SU-DHL-6 (cell line): Measurements from ENCODE around the gene SLC16A11.

Source experiments
- H2AFZ ChIP-seq: fragments of 200-600 bp; sonication (generic); 2 replicates; pipeline ENCODE4 v1.6.1; 2014; ENCODE audit warnings: low read depth, mild to moderate bottlenecking, moderate library complexity, mixed read lengths, antibody characterized with exemption, low read length; ENCODE audit not compliant: severe bottlenecking
- H3F3A ChIP-seq: fragments of 200-600 bp; shearing (Covaris generic); 2 replicates; pipeline ENCODE4 v1.6.0; 2016; ENCODE audit warnings: antibody characterized with exemption, mild to moderate bottlenecking; ENCODE audit not compliant: insufficient read depth
- H3K27ac ChIP-seq: fragments of 200-600 bp; sonication (generic); 2 replicates; pipeline ENCODE4 v1.5.1; 2016; ENCODE audit warnings: low read depth, mild to moderate bottlenecking, low read length, moderate library complexity, mixed read lengths
- H3K27me3 ChIP-seq: fragments of 200-600 bp; sonication (generic), shearing (Covaris generic); 2 replicates; pipeline ENCODE4 v1.6.0; 2014; ENCODE audit warnings: mild to moderate bottlenecking, low read length
- H3K36me3 ChIP-seq: fragments of 200-600 bp; sonication (generic); 2 replicates; pipeline ENCODE4 v1.6.1; 2014; ENCODE audit warnings: mild to moderate bottlenecking, low read length, mixed read lengths
- H3K4me2 ChIP-seq: fragments of 300-600, 200-600 bp; shearing (Covaris generic), sonication (generic); 2 replicates; pipeline ENCODE4 v1.6.0; 2014; ENCODE audit warnings: low read length, low read depth, mild to moderate bottlenecking; ENCODE audit not compliant: poor library complexity, severe bottlenecking
- H3K4me3 ChIP-seq: fragments of 200-600 bp; sonication (generic); 2 replicates; pipeline ENCODE4 v1.5.1; 2014; ENCODE audit warnings: antibody characterized with exemption, low read length, mild to moderate bottlenecking, mixed read lengths; ENCODE audit not compliant: insufficient read depth, poor library complexity, severe bottlenecking
- H3K79me2 ChIP-seq: fragments of 200-600 bp; sonication (generic); 2 replicates; pipeline ENCODE4 v1.6.1; 2014; ENCODE audit warnings: mild to moderate bottlenecking, low read length, moderate library complexity; ENCODE audit not compliant: insufficient read depth
- H3K9ac ChIP-seq: fragments of 200-600 bp; sonication (generic); 2 replicates; pipeline ENCODE4 v1.7.0; 2014; ENCODE audit warnings: mild to moderate bottlenecking, low read length
- H3K9me2 ChIP-seq: fragments of 200-600 bp; sonication (generic); replicated peaks from 2 replicates; pipeline ENCODE4 v1.6.1; 2014; ENCODE audit warnings: low read length; ENCODE audit not compliant: insufficient read depth
- H3K9me3 ChIP-seq: fragments of 200-600 bp; sonication (generic); 2 replicates; pipeline ENCODE4 v1.6.1; 2014; ENCODE audit warnings: low read length, mixed read lengths; ENCODE audit not compliant: insufficient read depth
- H4K20me1 ChIP-seq: fragments of 200-600 bp; sonication (generic); 2 replicates; pipeline ENCODE4 v1.6.1; 2014; ENCODE audit warnings: low read depth, mild to moderate bottlenecking, antibody characterized with exemption, low read length, moderate library complexity, mixed read lengths
- CTCF ChIP-seq: fragments of 200-600 bp; sonication (generic); IDR thresholded peaks from one replicate; pipeline ENCODE4 v1.5.1; 2017; ENCODE audit warnings: antibody characterized with exemption, mild to moderate bottlenecking, low read length, moderate library complexity; ENCODE audit not compliant: insufficient read depth, poor library complexity, severe bottlenecking
- EZH2phosphoT487 ChIP-seq: fragments of 200-600 bp; sonication (generic), shearing (Covaris generic); conservative IDR thresholded peaks from 2 replicates; pipeline ENCODE4 v1.6.1; 2018; ENCODE audit warnings: mild to moderate bottlenecking, antibody characterized with exemption, low read length, moderate library complexity, mixed read lengths

SLC16A11 gene

GRCh38 chr17:7079581-7080455, 35.9 kb upstream of the SLC16A11 start, which contains the start of gene CLEC10A:
Gene CLEC10A (minus strand): TSS chr17:7080251. CDS start chr17:7078812, 1,439 bp downstream.
- H3K79me2 ChIP-seq = no peaks in the 10 kb centered on the region
- H4K20me1 ChIP-seq = no peaks in the 10 kb centered on the region
- no peak within 1 kb of the TSS for H3K27ac ChIP-seq
- no peaks in the 10 kb centered on the region for H3K9me3 ChIP-seq
- H3K9me2 ChIP-seq = no peaks in the 10 kb centered on the region
- no peaks in the 10 kb centered on the region for H3K27me3 ChIP-seq
- TF ChIP-seq CTCF (no peak), EZH2phosphoT487 (no peak)
- H3K4me3 ChIP-seq = no peak within 1 kb of the TSS
- no peak within 1 kb of the TSS for H3K9ac ChIP-seq
- no peak within 1 kb of the TSS for H2AFZ ChIP-seq
- no peak within 1 kb of the TSS for H3K4me2 ChIP-seq
- no peaks in the 10 kb centered on the region for H3F3A ChIP-seq
- H3K36me3 ChIP-seq = no peaks in the 10 kb centered on the region

DNA sequence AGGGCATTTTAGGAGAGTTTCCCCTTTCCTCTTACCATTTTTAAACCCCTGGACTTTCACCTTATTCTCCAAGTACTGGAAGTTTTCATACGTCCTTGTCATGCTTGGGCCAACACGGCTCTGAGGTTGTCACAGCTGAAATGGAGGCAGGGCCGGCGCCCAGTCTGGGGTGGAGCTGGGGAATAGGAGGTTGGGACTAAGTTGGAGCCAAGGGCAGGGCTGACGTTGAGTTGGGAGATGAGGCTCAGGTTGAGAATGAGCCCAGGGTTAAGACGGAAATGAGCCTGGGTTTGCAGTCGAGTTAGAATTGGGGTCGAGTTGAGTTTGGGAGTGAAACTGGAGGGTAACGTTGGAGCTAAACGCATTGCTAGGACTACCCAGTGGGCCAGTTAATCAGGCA, 34.8 kb upstream of the SLC16A11 start:
- H3K9ac ChIP-seq = no peak overlapping the region
- H3K27me3 ChIP-seq = no peaks in the 10 kb centered on the region
- no peaks in the 10 kb centered on the region for H3K9me2 ChIP-seq
- TF ChIP-seq EZH2phosphoT487 (no peak), CTCF (no peak)
- no peaks in the 10 kb centered on the region for H3K36me3 ChIP-seq
- H3K79me2 ChIP-seq = no peaks in the 10 kb centered on the region
- H2AFZ ChIP-seq = no peak overlapping the region
- no peaks in the 10 kb centered on the region for H3K9me3 ChIP-seq
- no peak overlapping the region for H3K4me3 ChIP-seq
- H3F3A ChIP-seq = no peaks in the 10 kb centered on the region
- H3K27ac ChIP-seq = no peak overlapping the region
- no peak overlapping the region for H3K4me2 ChIP-seq
- no peaks in the 10 kb centered on the region for H4K20me1 ChIP-seq

DNA sequence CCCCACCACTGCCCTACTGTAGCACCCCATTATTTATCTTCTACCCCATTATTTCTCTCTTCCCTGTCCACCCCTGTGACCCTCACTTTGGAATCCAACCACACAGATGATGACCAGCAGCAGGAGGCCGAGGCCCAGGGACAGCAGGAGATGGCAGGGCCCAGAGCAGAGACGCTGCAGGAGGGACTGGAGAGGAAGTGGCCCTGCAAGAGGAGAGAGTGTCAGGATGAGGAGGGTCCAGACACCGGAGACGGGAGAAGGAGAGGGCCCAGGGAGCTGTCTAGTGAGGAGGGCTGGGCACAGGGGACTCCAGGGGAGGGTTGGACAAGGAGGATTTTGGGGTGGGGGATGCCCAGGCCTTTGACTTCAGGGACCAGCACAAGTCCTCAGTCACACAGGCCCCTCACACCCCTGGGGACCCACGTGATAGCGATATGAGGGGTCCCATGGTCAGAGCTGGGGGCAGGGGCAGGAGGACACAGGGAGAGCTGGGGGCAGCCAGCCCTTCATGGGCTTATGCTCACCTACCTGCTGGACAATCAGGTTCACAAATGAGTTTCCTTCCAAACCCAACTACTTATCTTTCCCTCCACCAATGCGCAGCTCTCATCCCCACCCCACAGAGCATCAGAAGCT, 34.1 kb upstream of the SLC16A11 start:
- no peak overlapping the region for H3K4me2 ChIP-seq
- no peaks in the 10 kb centered on the region for H3F3A ChIP-seq
- H3K9ac ChIP-seq = no peak overlapping the region
- no peak overlapping the region for H2AFZ ChIP-seq
- H3K4me3 ChIP-seq = no peak overlapping the region
- H3K27me3 ChIP-seq = no peaks in the 10 kb centered on the region
- H4K20me1 ChIP-seq = no peaks in the 10 kb centered on the region
- H3K9me3 ChIP-seq = no peaks in the 10 kb centered on the region
- TF ChIP-seq CTCF (no peak), EZH2phosphoT487 (no peak)
- no peaks in the 10 kb centered on the region for H3K79me2 ChIP-seq
- H3K9me2 ChIP-seq = no peaks in the 10 kb centered on the region
- no peak overlapping the region for H3K27ac ChIP-seq
- H3K36me3 ChIP-seq = no peaks in the 10 kb centered on the region
